Right kidney (tissue), 1 donor: ENCODE results near the gene RNLS.
A peak's percentile ranks its signal among the peaks of the same experiment; 100 is the strongest.

Experiments used
- DNase-seq: peaks from one replicate; pipeline ENCODE4 v3.0.0-alpha.2; 2016

Gene RNLS

DNA sequence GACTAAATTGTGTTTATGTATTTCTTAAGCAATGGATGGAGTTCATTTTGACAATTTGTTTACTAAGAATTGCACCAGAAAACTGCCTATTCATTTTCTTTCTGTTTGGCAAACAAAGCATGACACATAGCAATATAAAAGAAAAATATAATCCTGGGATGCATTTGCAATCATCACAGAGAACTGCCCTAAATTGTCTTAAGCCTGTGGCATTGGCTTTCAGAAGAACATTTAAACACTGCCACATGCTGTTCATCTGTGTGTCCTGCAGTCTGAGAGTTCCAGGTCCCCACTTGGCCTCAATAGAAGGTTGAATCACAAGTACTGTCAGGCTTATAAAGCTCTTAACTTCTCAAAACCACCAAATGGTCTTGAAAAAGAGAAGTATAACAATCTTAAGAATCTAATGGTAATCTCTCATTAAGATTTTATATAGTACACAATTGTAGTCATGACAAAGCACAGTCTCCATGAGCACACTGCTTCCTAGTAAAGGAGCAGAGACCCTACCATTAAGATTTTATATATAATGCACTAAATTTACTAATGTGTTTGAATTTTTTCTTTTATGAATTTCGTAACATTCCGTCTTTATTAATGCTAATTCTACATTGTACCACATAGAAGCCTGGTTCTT, 29.9 kb downstream of the RNLS start:
- DNase-seq = peak; percentile 34

- DNase-seq = no peak
Measured at GRCh38 chr10:88551246-88551645, 31.9 kb downstream of the RNLS start.

DNA sequence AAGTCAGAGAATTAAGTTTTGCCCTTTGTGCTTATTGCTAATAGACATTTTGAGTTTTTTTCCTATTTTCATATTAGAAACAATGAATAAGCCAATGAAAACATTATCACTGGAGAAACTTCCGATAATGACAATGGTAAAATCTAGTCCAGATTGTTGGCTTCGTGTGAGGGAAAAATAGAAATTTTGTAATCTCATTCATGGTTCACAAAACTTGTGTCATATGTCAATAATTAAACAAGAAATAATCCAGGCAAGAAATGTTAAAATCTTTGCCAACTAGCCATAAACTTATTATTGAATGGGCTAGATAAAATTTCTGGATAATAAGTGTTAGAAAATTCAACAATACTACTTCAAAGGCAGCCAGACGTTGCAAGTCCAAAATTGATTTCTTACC, 36.6 kb downstream of the RNLS start:
- no peak for DNase-seq

GRCh38 chr10:88545359-88545758, 37.8 kb downstream of the RNLS start:
- no peak for DNase-seq

DNA sequence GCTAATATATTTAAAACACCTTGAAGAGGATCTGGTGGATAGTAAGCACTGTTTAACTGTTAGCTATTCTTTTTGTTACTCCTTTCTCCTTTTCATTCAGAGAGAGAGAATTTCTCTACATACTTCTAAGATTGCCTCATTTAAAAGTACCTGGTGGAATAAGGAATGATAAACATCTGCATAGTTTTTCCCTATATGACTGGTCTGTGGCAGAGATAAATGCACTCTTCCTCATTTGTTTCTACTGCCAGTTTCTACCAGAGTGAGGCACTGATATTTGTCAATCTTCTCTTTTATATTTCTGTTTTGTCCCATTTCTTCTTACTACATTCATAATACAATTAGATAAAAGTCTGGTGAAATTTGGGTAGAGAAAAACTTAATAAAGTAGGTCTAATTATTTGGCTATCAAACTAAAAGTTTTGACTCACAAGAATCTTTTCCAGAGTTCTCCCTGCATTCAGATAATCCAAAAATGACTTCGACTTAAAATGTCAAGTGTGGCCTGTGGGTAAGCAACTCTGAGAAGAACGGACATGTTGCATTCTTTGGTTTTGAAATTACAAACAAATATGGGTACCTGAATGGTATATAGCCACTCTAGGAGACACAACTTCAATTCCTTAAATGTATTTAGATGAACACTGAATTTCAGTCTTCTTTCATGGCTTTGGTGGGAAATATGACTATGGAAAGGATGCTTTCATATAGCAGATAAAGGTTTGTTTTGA, 38.8 kb downstream of the RNLS start:
- DNase-seq = no peak

GRCh38 chr10:88542522-88542921, 40.6 kb downstream of the RNLS start:
- DNase-seq = no peak

DNA sequence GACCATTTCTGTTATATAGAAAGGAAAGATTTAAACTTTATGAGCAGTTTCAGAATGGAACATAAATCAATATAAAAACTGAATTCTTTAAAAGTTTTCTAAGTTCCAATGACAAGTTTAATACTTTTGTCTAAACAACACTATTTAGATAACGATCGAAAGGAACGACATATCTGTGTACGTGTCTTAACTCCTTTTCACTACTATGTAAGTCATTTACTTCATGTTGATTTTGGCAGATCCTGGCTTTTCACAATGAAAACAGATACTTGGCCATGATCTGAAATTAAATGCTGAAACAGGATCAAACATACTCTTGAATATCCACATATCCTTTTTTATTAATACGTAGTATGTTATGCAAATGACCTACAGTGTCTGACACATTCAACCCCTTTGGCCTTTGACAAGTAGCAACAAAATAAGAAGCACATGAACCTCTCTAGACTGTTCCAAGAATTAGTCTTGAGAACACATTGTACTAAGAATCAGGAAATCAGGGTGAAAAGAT, 41.9 kb downstream of the RNLS start:
- DNase-seq = no peak

GRCh38 chr10:88540351-88540750, 42.8 kb downstream of the RNLS start:
- no peak for DNase-seq

DNA sequence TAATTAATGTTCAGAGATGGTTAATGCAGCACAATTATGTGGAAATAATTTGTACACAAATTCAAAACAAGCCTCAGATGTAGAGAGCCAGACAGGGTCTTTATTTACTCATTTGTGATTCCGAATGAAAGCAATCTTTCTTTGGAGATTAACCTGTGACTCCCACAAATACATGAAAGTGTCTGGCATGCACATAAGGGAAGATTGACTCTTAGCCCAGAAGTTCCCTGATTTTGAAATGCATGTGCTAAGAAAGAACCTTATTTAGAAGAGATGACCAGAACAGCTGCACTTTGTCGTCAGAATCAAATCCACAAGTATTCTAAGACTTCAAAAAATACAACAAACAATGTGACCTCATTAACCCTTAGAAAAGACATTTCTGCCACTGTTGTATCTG, 45.1 kb downstream of the RNLS start:
- DNase-seq = no peak

DNA sequence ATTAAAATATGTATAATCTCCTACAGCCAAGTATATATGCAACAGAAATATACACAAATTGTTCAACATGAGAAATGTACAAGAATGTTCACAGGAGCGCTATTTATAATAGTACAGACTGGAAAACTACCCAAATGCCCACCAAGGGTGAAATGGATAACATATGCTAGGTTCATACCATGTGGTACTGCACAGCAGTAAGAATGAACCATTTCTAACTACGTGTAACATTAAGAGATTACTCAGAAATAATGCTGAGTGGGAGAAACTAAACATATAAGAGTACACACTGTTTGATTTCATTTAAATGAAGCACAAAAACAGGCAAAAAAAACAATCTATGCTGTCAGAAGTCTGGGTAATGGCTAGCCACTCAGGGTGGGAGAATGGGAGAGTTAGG, 45.8 kb downstream of the RNLS start:
- DNase-seq = no peak

DNA sequence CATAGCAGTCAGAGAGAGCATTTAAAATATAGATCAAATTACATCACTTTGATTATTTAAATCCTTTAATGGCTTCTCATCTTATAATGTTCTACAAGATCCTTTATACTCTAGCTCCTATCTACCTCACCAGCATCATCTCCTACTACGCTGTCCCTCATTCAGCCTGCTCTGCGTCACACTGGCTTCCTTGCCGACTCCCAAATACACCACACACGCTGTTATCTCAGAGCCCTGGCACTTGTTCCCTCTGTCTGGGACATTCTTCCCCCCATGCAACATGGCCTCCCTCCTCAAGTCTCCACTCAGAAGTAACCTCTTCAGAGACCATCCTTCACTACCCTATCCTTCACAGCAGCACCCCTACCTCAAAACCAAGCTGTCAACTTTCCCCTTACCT, 46.7 kb downstream of the RNLS start:
- no peak for DNase-seq

GRCh38 chr10:88534072-88534665, 48.9 kb downstream of the RNLS start:
- DNase-seq = no peak

DNA sequence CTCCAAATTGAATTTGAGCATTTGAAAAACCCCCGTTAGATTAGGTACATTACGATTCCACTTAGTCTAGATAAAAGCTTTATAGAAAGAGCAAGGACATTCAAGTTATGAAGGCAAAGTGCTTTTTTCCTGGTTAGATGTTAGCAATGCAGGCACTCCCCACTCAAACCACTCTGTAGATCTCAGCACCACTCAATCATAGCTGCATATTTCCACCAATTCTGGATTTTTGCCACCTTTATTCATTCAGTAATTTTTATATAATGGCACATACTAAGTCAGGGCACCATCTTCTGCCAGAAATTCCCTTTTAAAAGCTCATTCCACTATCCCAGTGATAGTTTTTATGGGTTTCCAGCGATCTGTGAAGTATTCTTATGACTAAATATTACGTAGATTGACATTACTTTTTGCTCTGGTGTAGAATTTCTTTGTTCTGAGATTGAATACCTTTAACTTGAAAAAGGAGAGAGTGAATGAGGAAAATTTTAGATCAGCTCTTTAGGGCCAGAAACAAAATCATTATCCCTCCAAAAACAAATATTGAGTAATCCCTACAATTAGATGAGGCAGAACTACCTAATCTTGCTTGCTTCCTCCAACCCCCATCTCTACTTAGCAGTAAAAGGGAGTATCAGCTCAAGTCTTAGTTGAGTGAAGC, 51.6 kb downstream of the RNLS start:
- no peak for DNase-seq

DNA sequence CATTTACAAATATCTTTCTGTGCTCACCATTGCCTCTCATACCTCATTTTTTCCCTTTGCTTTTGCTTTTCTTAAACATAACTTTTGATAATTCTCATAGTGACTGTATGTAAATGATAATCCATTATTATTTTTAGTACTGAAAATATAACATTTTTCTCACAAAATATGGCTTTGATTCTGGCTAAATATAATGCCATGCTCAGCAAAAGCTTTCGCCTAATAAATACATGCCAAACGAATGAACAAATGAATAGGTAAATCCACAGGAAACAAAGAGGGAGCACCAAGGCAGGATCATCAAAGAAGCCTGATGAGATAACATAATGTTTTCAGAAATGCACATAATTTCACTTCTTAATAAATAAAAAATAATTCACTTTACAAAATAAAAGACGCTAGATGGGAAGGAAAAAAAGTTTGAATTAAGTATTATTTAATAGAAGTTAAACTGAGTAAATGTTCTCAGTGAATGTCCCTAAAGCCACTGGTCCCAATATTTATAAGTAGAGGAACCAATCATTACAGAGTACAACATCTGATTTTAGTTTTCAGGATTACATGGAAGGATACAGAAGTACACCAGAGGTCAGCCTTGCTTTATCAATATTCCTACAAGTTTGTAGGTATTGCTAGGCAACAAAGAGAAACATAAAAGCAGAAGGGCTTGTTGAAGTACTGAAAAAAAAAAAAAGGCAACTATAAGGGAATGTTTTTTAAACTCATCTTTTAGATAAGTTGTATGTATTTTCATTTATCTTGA, 52.3 kb downstream of the RNLS start:
- DNase-seq = no peak

GRCh38 chr10:88530093-88530492, 53.0 kb downstream of the RNLS start:
- DNase-seq = no peak

DNA sequence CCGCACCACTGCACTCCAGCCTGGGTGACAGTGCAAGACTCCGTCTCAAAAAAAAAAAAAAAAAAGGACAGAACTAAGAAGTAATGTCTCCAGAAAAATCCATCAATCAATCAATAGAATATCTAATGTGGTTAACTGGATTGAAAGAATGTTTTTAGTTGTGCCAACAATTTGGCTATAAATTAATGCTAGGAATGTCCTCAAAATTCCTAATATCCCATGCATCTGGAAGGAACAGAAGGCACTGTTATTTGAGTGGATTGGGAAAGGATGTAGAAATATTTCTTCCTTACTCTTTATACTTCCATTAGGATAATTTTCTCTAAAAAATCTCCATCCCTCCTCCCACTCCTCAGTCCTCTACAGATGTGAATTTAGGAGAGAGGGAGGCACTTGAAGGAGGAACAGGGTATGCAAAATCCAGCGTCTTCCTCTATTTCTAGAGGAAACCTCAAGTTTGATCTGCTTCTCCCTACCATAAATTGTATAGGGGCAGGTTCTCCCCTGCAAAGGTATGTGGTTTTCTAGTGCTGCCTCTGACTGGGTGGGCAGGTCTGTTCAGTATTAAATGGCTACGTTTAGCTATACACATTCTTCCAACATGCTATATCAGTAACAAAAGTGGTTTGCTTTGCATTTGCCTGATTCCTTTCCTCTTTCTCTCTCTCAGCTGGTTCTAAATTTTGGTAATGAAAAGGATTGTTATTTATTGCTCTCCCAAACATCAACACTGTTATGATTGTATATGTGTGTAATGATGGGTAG, 54.1 kb downstream of the RNLS start:
- no peak for DNase-seq

DNA sequence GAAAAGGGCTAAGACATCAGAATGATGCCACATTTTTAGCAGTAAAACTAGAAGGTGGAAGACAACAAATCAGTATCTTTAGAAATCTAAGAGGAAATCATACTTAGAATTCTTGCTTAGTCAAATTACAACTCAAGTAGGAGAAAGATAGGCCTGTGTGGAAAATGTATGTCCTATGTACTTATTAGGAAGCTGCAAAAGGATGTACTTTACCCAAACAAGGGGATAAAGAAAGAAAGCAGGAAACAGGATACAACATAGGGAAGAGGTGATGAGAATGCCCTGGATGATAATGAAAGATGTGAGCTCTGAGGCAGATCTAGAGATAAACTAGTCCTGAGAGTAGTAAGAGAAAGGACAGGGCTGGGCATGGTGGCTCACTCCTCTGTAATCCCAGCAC, 54.9 kb downstream of the RNLS start:
- no peak for DNase-seq

DNA sequence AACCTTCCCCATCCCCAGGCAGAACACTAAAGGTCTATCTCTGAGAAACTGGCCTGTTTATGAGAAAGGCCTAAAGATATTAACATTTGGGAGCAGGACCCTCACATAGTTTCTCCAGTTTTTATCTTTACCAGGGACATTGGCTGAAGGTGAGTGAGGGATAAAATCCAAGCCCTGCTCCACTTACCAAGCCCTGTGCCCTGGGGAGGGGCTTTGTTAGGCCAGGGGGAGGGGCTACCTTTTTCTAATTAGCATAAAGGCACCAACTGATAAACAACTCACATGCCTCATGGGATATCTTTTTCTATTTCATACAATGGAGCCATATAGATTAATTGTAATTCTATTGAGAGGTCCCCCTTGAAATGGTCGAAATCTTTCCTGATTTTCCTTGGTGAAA, 55.9 kb downstream of the RNLS start:
- DNase-seq = no peak

GRCh38 chr10:88526501-88527105, 56.5 kb downstream of the RNLS start:
- DNase-seq = no peak

GRCh38 chr10:88525371-88526069, 57.6 kb downstream of the RNLS start:
- no peak for DNase-seq
